ENCODE measurements around the gene SPRY1. TPM values are rescaled to one million over a fixed set of nuclear protein-coding genes. Genes with fewer than 3 reads are reported as not detected.

Gene SPRY1
- total and polyA plus RNA-seq, 2 of the 8 experiments (the other 6 are each of a cell fraction or from before 2014, with no cell fraction given), result 11.7 to 56.2 TPM

DNA sequence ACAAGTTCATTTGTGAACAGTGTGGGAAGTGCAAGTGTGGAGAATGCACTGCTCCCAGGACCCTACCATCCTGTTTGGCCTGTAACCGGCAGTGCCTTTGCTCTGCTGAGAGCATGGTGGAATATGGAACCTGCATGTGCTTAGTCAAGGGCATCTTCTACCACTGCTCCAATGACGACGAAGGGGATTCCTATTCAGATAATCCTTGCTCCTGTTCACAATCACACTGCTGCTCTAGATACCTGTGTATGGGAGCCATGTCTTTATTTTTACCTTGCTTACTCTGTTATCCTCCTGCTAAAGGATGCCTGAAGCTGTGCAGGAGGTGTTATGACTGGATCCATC, 5.5 kb downstream of the SPRY1 start:
- H3K27me3 ChIP-seq (replicated peaks in 1 of 4; ENCODE audit: control insufficient read depth in 3 of 4, extremely low read depth in 1 of 4, insufficient read depth in 3 of 4, low read length in 3 of 4), result no peaks in the 10 kb centered on the region
- H3K27ac ChIP-seq (ENCODE audit: low read depth, low read length), result no peak overlapping the region
- peaks cover 20 to 93% of the 10 kb centered on the region in 2 experiments for H3K79me2 ChIP-seq (ENCODE audit: control insufficient read depth in 1 of 2, insufficient read depth in 2 of 2, low read length in 2 of 2)
- no peak overlapping the region for H2AFZ ChIP-seq (ENCODE audit: low read length)
- no peak overlapping the region for H3K18ac ChIP-seq (ENCODE audit: extremely low read depth, low read length)
- H2BK12ac ChIP-seq (ENCODE audit: low read depth, low read length), result no peak overlapping the region
- no peak overlapping the region for H3K56ac ChIP-seq (replicated peaks; ENCODE audit: insufficient read length, low read depth, low read length)
- H3K23ac ChIP-seq (ENCODE audit: insufficient read length), result no peak overlapping the region
- H2BK15ac ChIP-seq (ENCODE audit: low read length), result no peak overlapping the region
- H4K5ac ChIP-seq (ENCODE audit: insufficient read length, low read depth, low read length), result no peak overlapping the region
- 0 out of 2 replicates have a peak overlapping the region, but pooled peaks have one; percentile 45 for H2AK5ac ChIP-seq (ENCODE audit: low read depth, low read length)
- H3K36me3 ChIP-seq (ENCODE audit: control insufficient read depth in 2 of 4, insufficient read depth in 4 of 4, low read length in 3 of 4), result peaks cover 9 to 33% (median 17%) of the 10 kb centered on the region in 4 experiments
- no peak for DNase-seq (ENCODE audit: low read depth in 1 of 2, low spot score in 2 of 2)
- H3K4ac ChIP-seq (replicated peaks; ENCODE audit: insufficient read length, low read depth, low read length), result no peak overlapping the region
- peaks cover 6 to 12% of the 10 kb centered on the region in 2 experiments for H4K20me1 ChIP-seq (replicated peaks in 1 of 2; ENCODE audit: control insufficient read depth in 1 of 2, insufficient read depth in 2 of 2, low read length in 2 of 2)
- H3K9me3 ChIP-seq (ENCODE audit: insufficient read depth in 2 of 2, low read depth in 1 of 2, low read length in 1 of 2), result no peaks in the 10 kb centered on the region
- H3K4me3 ChIP-seq (ENCODE audit: extremely low read depth in 1 of 4, insufficient read depth in 2 of 4, low read depth in 3 of 4, low read length in 4 of 4), result no peak overlapping the region
- H3K9ac ChIP-seq (replicated peaks in 1 of 4; ENCODE audit: extremely low read depth in 1 of 4, low read depth in 3 of 4, low read length in 3 of 4), result no peak overlapping the region
- H2BK120ac ChIP-seq (replicated peaks; ENCODE audit: low read depth, low read length), result no peak overlapping the region
- no peak overlapping the region for H4K91ac ChIP-seq (replicated peaks; ENCODE audit: insufficient read length, low read length)
- H3K79me1 ChIP-seq (ENCODE audit: low read depth, low read length), result peaks cover 2% of the 10 kb centered on the region; the same call in 1 of the 2 replicates
- no peak overlapping the region for H4K8ac ChIP-seq (ENCODE audit: extremely low read depth, insufficient read depth, low read length)
- H2BK20ac ChIP-seq (ENCODE audit: low read length), result no peak overlapping the region
- POLR2A ChIA-PET (ENCODE audit: partially characterized antibody), result interaction anchor here (0.8 to 1.3 kb wide), 2 partner anchors 11 to 163 kb away, joined by 3 to 4 read pairs; no protein-coding TSS in a partner anchor
- TF ChIP-seq TBP (IDR thresholded peaks at IDR 0.05; ENCODE audit: low read depth, low read length), result no peak
- no peak for TF ChIP-seq BCL11A (IDR thresholded peaks at IDR 0.05; ENCODE audit: low read depth in 2 of 2, low read length in 2 of 2)
- TF ChIP-seq KDM5A (IDR thresholded peaks at IDR 0.05; ENCODE audit: low read length), result no peak
- TF ChIP-seq SP2 (IDR thresholded peaks at IDR 0.05; ENCODE audit: low read length), result no peak
- TF ChIP-seq, protein P1, sequence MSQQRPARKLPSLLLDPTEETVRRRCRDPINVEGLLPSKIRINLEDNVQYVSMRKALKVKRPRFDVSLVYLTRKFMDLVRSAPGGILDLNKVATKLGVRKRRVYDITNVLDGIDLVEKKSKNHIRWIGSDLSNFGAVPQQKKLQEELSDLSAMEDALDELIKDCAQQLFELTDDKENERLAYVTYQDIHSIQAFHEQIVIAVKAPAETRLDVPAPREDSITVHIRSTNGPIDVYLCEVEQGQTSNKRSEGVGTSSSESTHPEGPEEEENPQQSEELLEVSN (IDR thresholded peaks at IDR 0.05), result no peak
- TF ChIP-seq EGR1 (IDR thresholded peaks at IDR 0.05; ENCODE audit: borderline replicate concordance, low read depth, low read length), result no peak
- TF ChIP-seq, protein P2, sequence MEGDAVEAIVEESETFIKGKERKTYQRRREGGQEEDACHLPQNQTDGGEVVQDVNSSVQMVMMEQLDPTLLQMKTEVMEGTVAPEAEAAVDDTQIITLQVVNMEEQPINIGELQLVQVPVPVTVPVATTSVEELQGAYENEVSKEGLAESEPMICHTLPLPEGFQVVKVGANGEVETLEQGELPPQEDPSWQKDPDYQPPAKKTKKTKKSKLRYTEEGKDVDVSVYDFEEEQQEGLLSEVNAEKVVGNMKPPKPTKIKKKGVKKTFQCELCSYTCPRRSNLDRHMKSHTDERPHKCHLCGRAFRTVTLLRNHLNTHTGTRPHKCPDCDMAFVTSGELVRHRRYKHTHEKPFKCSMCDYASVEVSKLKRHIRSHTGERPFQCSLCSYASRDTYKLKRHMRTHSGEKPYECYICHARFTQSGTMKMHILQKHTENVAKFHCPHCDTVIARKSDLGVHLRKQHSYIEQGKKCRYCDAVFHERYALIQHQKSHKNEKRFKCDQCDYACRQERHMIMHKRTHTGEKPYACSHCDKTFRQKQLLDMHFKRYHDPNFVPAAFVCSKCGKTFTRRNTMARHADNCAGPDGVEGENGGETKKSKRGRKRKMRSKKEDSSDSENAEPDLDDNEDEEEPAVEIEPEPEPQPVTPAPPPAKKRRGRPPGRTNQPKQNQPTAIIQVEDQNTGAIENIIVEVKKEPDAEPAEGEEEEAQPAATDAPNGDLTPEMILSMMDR (IDR thresholded peaks at IDR 0.05; ENCODE audit: control extremely low read depth in 1 of 3, insufficient read depth in 1 of 3, low read depth in 1 of 3, low read length in 3 of 3), result no peak
- no peak for TF ChIP-seq TAF1 (IDR thresholded peaks at IDR 0.05; ENCODE audit: low read depth, low read length)
- TF ChIP-seq JUND (IDR thresholded peaks at IDR 0.05; ENCODE audit: low read length), result no peak
- H3K4me1 ChIP-seq (replicated peaks in 1 of 4; ENCODE audit: control insufficient read depth in 3 of 4, insufficient read depth in 4 of 4, low read length in 3 of 4), result peaks cover 0 to 9% (median under 1%) of the 10 kb centered on the region in 4 experiments; a peak in 5 of 7 replicates
- no peak for FAIRE-seq
- peaks cover 8% of the 10 kb centered on the region for H3K23me2 ChIP-seq (ENCODE audit: low read depth, low read length)
- CTCF ChIA-PET (ENCODE audit: partially characterized antibody), result interaction anchor here (0.8 to 1.5 kb wide), 4 partner anchors 11 to 258 kb away, joined by 3 to 5 read pairs (median 3); no protein-coding TSS in a partner anchor
- peak overlapping the region; percentile 47; the same call in 1 of the 2 replicates for H2BK5ac ChIP-seq (ENCODE audit: low read depth, low read length)
- peak overlapping the region; percentile 14 to 21; a peak in 2 of 4 replicates for H3K4me2 ChIP-seq (ENCODE audit: insufficient read depth in 1 of 2, low read depth in 2 of 2, low read length in 2 of 2)
- WGBS, 2 experiments (ENCODE audit: extremely low coverage in 1 of 2, insufficient coverage in 1 of 2, insufficient read length in 1 of 2, insufficient replicate concordance in 2 of 2, low coverage in 1 of 2, low lambda C conversion rate in 2 of 2, missing lambda C conversion rate in 1 of 2), result 90% methylated on average over 3 of the region's 3 CpGs; no CpG with 5 or more reads in 1 of the 2 experiments
- H3K14ac ChIP-seq (ENCODE audit: insufficient read length), result no peak overlapping the region
